Panc1 (cell line): Measurements from ENCODE around the gene LRRC63. TPM values are rescaled to one million over a fixed set of nuclear protein-coding genes. Genes with fewer than 3 reads are reported as not detected.

Experiments
- ATAC-seq: fragments of 200-7000 bp; cut with Tn5 transposase; 2 replicates; pipeline ENCODE4 v1.9.1; 2020; ENCODE audit warnings: mild to moderate bottlenecking, moderate library complexity
- BruUV-seq: library from RNA; stranded (reverse); fragments of 400-500 nt; replicated peaks from 2 replicates; lab custom pipeline; 2021; lab: Mats Ljungman, UMichigan
- CTCF ChIA-PET: fragments of 300-600 bp; sonication (Branson Sonifier 250); formaldehyde crosslinking; loops from one replicate; lab custom pipeline; 2022; ENCODE audit warnings: antibody characterized with exemption; lab: Charles Lee
- POLR2A ChIA-PET: fragments of 300-600 bp; sonication (Branson Sonifier 250); formaldehyde crosslinking; loops from one replicate; lab custom pipeline; 2022; ENCODE audit warnings: antibody characterized with exemption; lab: Charles Lee
- DNase-seq: peaks from one replicate; pipeline ENCODE4 v3.0.0-alpha.2; 2010; ENCODE audit warnings: low read depth, low spot score
- H3K27ac ChIP-seq: 2 replicates; pipeline ENCODE4 v1.5.1; 2011; ENCODE audit warnings: mild to moderate bottlenecking, low read length, inconsistent platforms
- H3K27me3 ChIP-seq: fragments of 200-500 bp; sonication (Bioruptor generic); 2 replicates; pipeline ENCODE4 v1.6.0; 2014; ENCODE audit warnings: low read length, inconsistent platforms; ENCODE audit not compliant: control insufficient read depth, insufficient read depth
- H3K36me3 ChIP-seq: fragments of 200-500 bp; sonication (Bioruptor generic); 2 replicates; pipeline ENCODE4 v1.5.1; 2014; ENCODE audit warnings: inconsistent platforms, mild to moderate bottlenecking, low read length, moderate library complexity; ENCODE audit not compliant: control insufficient read depth, insufficient read depth
- H3K4me1 ChIP-seq: 2 replicates; pipeline ENCODE4 v1.5.1; 2011; ENCODE audit warnings: inconsistent platforms, mild to moderate bottlenecking, low read length, moderate library complexity; ENCODE audit not compliant: control insufficient read depth, insufficient read depth
- H3K4me3 ChIP-seq, 2 experiments: 2 replicates each; pipeline ENCODE4 v1.5.1; 2011 to 2012; ENCODE audit warnings: low read depth in 2 of 2, low read length in 2 of 2, mild to moderate bottlenecking in 2 of 2, inconsistent platforms in 1 of 2, moderate library complexity in 1 of 2
- H3K9me3 ChIP-seq: fragments of 200-500 bp; sonication (Bioruptor generic); 2 replicates; pipeline ENCODE4 v1.5.1; 2014; ENCODE audit warnings: low read depth, mild to moderate bottlenecking, inconsistent platforms, low read length, moderate library complexity; ENCODE audit not compliant: control insufficient read depth, insufficient read depth
- CTCF ChIP-seq: fragments of 450-650 bp; IDR thresholded peaks from 2 replicates; pipeline ENCODE4 v1.5.1; 2017; ENCODE audit warnings: mild to moderate bottlenecking
- POLR2AphosphoS5 ChIP-seq: IDR thresholded peaks from 2 replicates; pipeline ENCODE4 v1.6.1; 2012; ENCODE audit warnings: mild to moderate bottlenecking, low read depth, low read length, moderate library complexity
- SIN3A ChIP-seq: IDR thresholded peaks from 2 replicates; pipeline ENCODE4 v1.6.1; 2012; ENCODE audit warnings: low read depth, mild to moderate bottlenecking, low read length, moderate library complexity, borderline replicate concordance; ENCODE audit not compliant: insufficient read depth
- TCF7L2 ChIP-seq: IDR thresholded peaks from 2 replicates; pipeline ENCODE4 v1.6.1; 2011; ENCODE audit warnings: mild to moderate bottlenecking, low read depth, low read length, inconsistent platforms
- in situ Hi-C: cut with HindIII; loops from 2 replicates; pipeline ENCODE4 v1.10.0; 2016; ENCODE audit warnings: low sequenced_read_pairs, low pct_unique_long_range_greater_than_20kb
- intact Hi-C: fragments of 100-400 bp; cut with micrococcal nuclease; formaldehyde crosslinking; loops from one replicate; pipeline ENCODE4 v1.10.0; 2022; ENCODE audit not compliant: unreplicated experiment
- total RNA-seq: library from RNA; stranded (reverse); gene quantifications from one replicate; pipeline ENCODE4 v1.2.1, GENCODE V29; 2021; ENCODE audit not compliant: unreplicated experiment
- TF ChIP-seq, protein P1 (sequence below), 2 experiments: IDR thresholded peaks; 2 replicates each; pipeline ENCODE4 v1.6.1; 2011 to 2012; ENCODE audit warnings: low read depth in 2 of 2, control low read depth in 1 of 2, low read length in 1 of 2, mild to moderate bottlenecking in 1 of 2, moderate library complexity in 1 of 2; ENCODE audit not compliant: insufficient read depth in 1 of 2

The LRRC63 gene
- total RNA-seq, 1 experiment from 2014 or later = 0.15 TPM

GRCh38 chr13:46303742-46304385 lies 92.1 kb downstream of the LRRC63 start:
- H3K4me1 ChIP-seq = no peaks in the 10 kb centered on the region
- TF ChIP-seq TCF7L2 (no peak), SIN3A (no peak), POLR2AphosphoS5 (no peak)
- ChIA-PET POLR2A (no interaction called here), CTCF (no interaction called here)
- H3K36me3 ChIP-seq = no peaks in the 10 kb centered on the region
- DNase-seq = no peak
- BruUV-seq = no TSS peak
- H3K9me3 ChIP-seq = no peaks in the 10 kb centered on the region
- intact Hi-C loops (no loop called here), in situ Hi-C loops (no loop called here)
- no peak for ATAC-seq
- H3K27me3 ChIP-seq = no peaks in the 10 kb centered on the region
- no peak overlapping the region for H3K4me3 ChIP-seq
- H3K27ac ChIP-seq = no peak overlapping the region

DNA sequence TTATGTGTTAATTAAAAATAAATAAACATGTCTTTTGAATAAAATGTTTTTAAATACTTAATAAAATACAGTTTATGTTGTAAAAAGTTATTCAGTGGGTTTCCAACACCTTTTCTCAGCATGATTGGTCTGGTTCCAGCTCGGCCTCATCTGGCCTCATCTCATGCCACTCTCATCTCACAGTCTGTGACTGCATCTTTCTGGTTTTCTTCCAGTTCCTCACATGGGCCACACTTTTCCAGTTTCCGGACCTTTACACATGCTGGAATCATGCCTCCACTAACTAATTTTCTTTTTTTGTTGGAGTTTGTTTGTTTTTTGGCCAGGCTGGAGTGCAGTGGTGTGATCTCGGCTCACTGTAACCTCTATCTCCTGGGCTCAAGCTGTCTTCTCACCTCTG lies 92.8 kb downstream of the LRRC63 start:
- ChIA-PET POLR2A (no interaction called here), CTCF (interaction anchor here (0.6 kb wide), 1 partner anchor 178 kb away, joined by 4 read pairs; no protein-coding TSS in a partner anchor)
- no peaks in the 10 kb centered on the region for H3K36me3 ChIP-seq
- intact Hi-C loops (no loop called here), in situ Hi-C loops (no loop called here)
- DNase-seq (no peak), ATAC-seq (no peak)
- H3K27me3 ChIP-seq = no peaks in the 10 kb centered on the region
- no TSS peak for BruUV-seq
- no peak overlapping the region for H3K27ac ChIP-seq
- no peaks in the 10 kb centered on the region for H3K9me3 ChIP-seq
- H3K4me3 ChIP-seq = no peak overlapping the region
- TF ChIP-seq TCF7L2 (no peak), SIN3A (no peak), CTCF (no peak), POLR2AphosphoS5 (no peak)
- TF ChIP-seq, protein P1, sequence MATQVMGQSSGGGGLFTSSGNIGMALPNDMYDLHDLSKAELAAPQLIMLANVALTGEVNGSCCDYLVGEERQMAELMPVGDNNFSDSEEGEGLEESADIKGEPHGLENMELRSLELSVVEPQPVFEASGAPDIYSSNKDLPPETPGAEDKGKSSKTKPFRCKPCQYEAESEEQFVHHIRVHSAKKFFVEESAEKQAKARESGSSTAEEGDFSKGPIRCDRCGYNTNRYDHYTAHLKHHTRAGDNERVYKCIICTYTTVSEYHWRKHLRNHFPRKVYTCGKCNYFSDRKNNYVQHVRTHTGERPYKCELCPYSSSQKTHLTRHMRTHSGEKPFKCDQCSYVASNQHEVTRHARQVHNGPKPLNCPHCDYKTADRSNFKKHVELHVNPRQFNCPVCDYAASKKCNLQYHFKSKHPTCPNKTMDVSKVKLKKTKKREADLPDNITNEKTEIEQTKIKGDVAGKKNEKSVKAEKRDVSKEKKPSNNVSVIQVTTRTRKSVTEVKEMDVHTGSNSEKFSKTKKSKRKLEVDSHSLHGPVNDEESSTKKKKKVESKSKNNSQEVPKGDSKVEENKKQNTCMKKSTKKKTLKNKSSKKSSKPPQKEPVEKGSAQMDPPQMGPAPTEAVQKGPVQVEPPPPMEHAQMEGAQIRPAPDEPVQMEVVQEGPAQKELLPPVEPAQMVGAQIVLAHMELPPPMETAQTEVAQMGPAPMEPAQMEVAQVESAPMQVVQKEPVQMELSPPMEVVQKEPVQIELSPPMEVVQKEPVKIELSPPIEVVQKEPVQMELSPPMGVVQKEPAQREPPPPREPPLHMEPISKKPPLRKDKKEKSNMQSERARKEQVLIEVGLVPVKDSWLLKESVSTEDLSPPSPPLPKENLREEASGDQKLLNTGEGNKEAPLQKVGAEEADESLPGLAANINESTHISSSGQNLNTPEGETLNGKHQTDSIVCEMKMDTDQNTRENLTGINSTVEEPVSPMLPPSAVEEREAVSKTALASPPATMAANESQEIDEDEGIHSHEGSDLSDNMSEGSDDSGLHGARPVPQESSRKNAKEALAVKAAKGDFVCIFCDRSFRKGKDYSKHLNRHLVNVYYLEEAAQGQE (IDR thresholded peaks at IDR 0.05; ENCODE audit: insufficient read depth in 1 of 2, low read depth in 2 of 2, low read length in 1 of 2) = no peak
- no peaks in the 10 kb centered on the region for H3K4me1 ChIP-seq

GRCh38 chr13:46307554-46307953 lies 95.8 kb downstream of the LRRC63 start:
- BruUV-seq = no TSS peak
- no peaks in the 10 kb centered on the region for H3K27me3 ChIP-seq
- no peaks in the 10 kb centered on the region for H3K36me3 ChIP-seq
- H3K27ac ChIP-seq = no peak overlapping the region
- in situ Hi-C loops (no loop called here), intact Hi-C loops (no loop called here)
- no peaks in the 10 kb centered on the region for H3K4me1 ChIP-seq
- ChIA-PET CTCF (no interaction called here), POLR2A (no interaction called here)
- H3K9me3 ChIP-seq = no peaks in the 10 kb centered on the region
- TF ChIP-seq TCF7L2 (no peak), CTCF (no peak), SIN3A (no peak), POLR2AphosphoS5 (no peak)
- TF ChIP-seq, protein P1 (IDR thresholded peaks at IDR 0.05; ENCODE audit: insufficient read depth in 1 of 2, low read depth in 2 of 2, low read length in 1 of 2) = no peak
- no peak for ATAC-seq
- DNase-seq = no peak
- H3K4me3 ChIP-seq = no peak overlapping the region
